Ectodermal cell (in vitro differentiated cells): Measurements from ENCODE around the gene INHBC.
"Not testable (repeated sequence)": the region's sequence is repeated elsewhere in the genome, so short reads cannot be mapped to it uniquely, and the experiment has no call there.

Experiments used
- H3K27ac ChIP-seq: 2 replicates; pipeline ENCODE4 v1.7.0; 2013; ENCODE audit warnings: mild to moderate bottlenecking, low read depth, low read length; ENCODE audit not compliant: insufficient read depth, poor library complexity, severe bottlenecking
- H3K27me3 ChIP-seq: 2 replicates; pipeline ENCODE4 v1.7.0; 2013; ENCODE audit warnings: mild to moderate bottlenecking, low read length; ENCODE audit not compliant: insufficient read depth, control insufficient read depth, poor library complexity, severe bottlenecking
- H3K36me3 ChIP-seq: one replicate; pipeline ENCODE4 v1.7.0; 2013; ENCODE audit warnings: low read length; ENCODE audit not compliant: control insufficient read depth, insufficient read depth
- H3K4me1 ChIP-seq: one replicate; pipeline ENCODE4 v1.7.0; 2013; ENCODE audit warnings: low read length; ENCODE audit not compliant: control insufficient read depth, insufficient read depth
- H3K4me3 ChIP-seq: 2 replicates; pipeline ENCODE4 v1.7.0; 2013; ENCODE audit warnings: low read depth, low read length, control low read depth; ENCODE audit not compliant: insufficient read depth
- H3K9me3 ChIP-seq: 2 replicates; pipeline ENCODE4 v1.7.0; 2013; ENCODE audit warnings: mild to moderate bottlenecking, low read length, moderate library complexity; ENCODE audit not compliant: control insufficient read depth
- WGBS, 2 experiments: methylation state at CpG; one replicate each; pipeline ENCODE4 v1.1.7; 2013; ENCODE audit warnings: missing lambda C conversion rate in 2 of 2; 5-methylcytosine and 5-hydroxymethylcytosine counted together

Gene INHBC

GRCh38 chr12:57487055-57487596 is 52.5 kb downstream of the INHBC start:
- 92% methylated on average over 27 of the region's 27 CpGs for WGBS, 2 experiments
- Histone ChIP-seq H3K36me3 (peaks cover 21% of the 10 kb centered on the region), H3K27me3 (no peaks in the 10 kb centered on the region), H3K4me1 (peaks cover 7% of the 10 kb centered on the region), H3K4me3 (no peak overlapping the region), H3K27ac (no peak overlapping the region), H3K9me3 (no peaks in the 10 kb centered on the region)

GRCh38 chr12:57487597-57488401 is 53.2 kb downstream of the INHBC start, which contains the start of gene MARS1:
Gene MARS1, plus strand, starts transcription at chr12:57488068. Its CDS starts 23 bp downstream, at chr12:57488091.
- H3K9me3 ChIP-seq = no peaks in the 10 kb centered on the region
- peak within 1 kb of the TSS; percentile 78 for H3K27ac ChIP-seq
- H3K36me3 ChIP-seq = peaks cover 21% of the 10 kb centered on the region
- 15% methylated on average over 47 of the region's 47 CpGs for WGBS, 2 experiments
- H3K4me1 ChIP-seq = peaks cover 7% of the 10 kb centered on the region
- no peaks in the 10 kb centered on the region for H3K27me3 ChIP-seq
- H3K4me3 ChIP-seq = peak within 1 kb of the TSS; percentile 85

GRCh38 chr12:57488402-57489156 is 54.0 kb downstream of the INHBC start:
- 32 to 35% methylated on average over 11 of the region's 11 CpGs for WGBS, 2 experiments
- Histone ChIP-seq H3K9me3 (no peaks in the 10 kb centered on the region), H3K4me1 (peaks cover 7% of the 10 kb centered on the region), H3K4me3 (peak overlapping the region; percentile 85), H3K36me3 (peaks cover 21% of the 10 kb centered on the region), H3K27me3 (no peaks in the 10 kb centered on the region), H3K27ac (peak overlapping the region; percentile 78)

- 91 to 95% methylated on average over 4 to 5 of the region's 5 CpGs for WGBS, 2 experiments
- H3K4me3 ChIP-seq = peak overlapping the region; percentile 85
- no peaks in the 10 kb centered on the region for H3K9me3 ChIP-seq
- H3K36me3 ChIP-seq = peaks cover 24% of the 10 kb centered on the region
- peaks cover 7% of the 10 kb centered on the region for H3K4me1 ChIP-seq
- no peak overlapping the region for H3K27ac ChIP-seq
- no peaks in the 10 kb centered on the region for H3K27me3 ChIP-seq
Measured at GRCh38 chr12:57489157-57489641, 54.6 kb downstream of the INHBC start.

GRCh38 chr12:57490126-57490525 is 55.5 kb downstream of the INHBC start:
- H3K27me3 ChIP-seq = no peaks in the 10 kb centered on the region
- H3K9me3 ChIP-seq = no peaks in the 10 kb centered on the region
- H3K27ac ChIP-seq = no peak overlapping the region
- H3K4me1 ChIP-seq = peaks cover 7% of the 10 kb centered on the region
- H3K4me3 ChIP-seq = no peak overlapping the region
- WGBS, 2 experiments = 95 to 97% methylated on average over 4 of the region's 4 CpGs
- H3K36me3 ChIP-seq = peaks cover 24% of the 10 kb centered on the region

GRCh38 chr12:57491393-57492280 is 57.1 kb downstream of the INHBC start:
- 94 to 95% methylated on average over 15 of the region's 15 CpGs for WGBS, 2 experiments
- peaks cover 24% of the 10 kb centered on the region for H3K36me3 ChIP-seq
- no peaks in the 10 kb centered on the region for H3K9me3 ChIP-seq
- no peak overlapping the region for H3K27ac ChIP-seq
- no peaks in the 10 kb centered on the region for H3K27me3 ChIP-seq
- peaks cover 7% of the 10 kb centered on the region for H3K4me1 ChIP-seq
- no peak overlapping the region for H3K4me3 ChIP-seq

- WGBS, 2 experiments = 93 to 94% methylated on average over 46 to 48 of the region's 48 CpGs
- not testable (repeated sequence) for H3K9me3 ChIP-seq, H3K27me3 ChIP-seq, H3K4me1 ChIP-seq, H3K27ac ChIP-seq, H3K4me3 ChIP-seq
- H3K36me3 ChIP-seq = peaks cover 45% of the 10 kb centered on the region
Measured at GRCh38 chr12:57495051-57495701, 60.6 kb downstream of the INHBC start.

GRCh38 chr12:57496822-57497221 is 62.2 kb downstream of the INHBC start:
- Histone ChIP-seq H3K4me1 (no peaks in the 10 kb centered on the region), H3K27me3 (no peaks in the 10 kb centered on the region), H3K27ac (no peak overlapping the region), H3K9me3 (no peaks in the 10 kb centered on the region), H3K36me3 (peaks cover 45% of the 10 kb centered on the region), H3K4me3 (no peak overlapping the region)
